DOHH2 (cell line): Measurements from ENCODE around the gene ADAMTSL4.

Source experiments
- H3F3A ChIP-seq: fragments of 200-600 bp; sonication (generic), shearing (Covaris generic); 2 replicates; pipeline ENCODE4 v1.6.0; 2016; ENCODE audit warnings: antibody characterized with exemption, mild to moderate bottlenecking; ENCODE audit not compliant: control insufficient read depth, insufficient read depth
- H3K27ac ChIP-seq: fragments of 200-600 bp; sonication (generic); 2 replicates; pipeline ENCODE4 v1.5.1; 2014; ENCODE audit warnings: low read depth, mild to moderate bottlenecking, low read length, moderate library complexity
- H3K27me3 ChIP-seq: fragments of 200-600 bp; sonication (generic); 2 replicates; pipeline ENCODE4 v1.6.1; 2014; ENCODE audit warnings: mild to moderate bottlenecking, low read length, mixed read lengths; ENCODE audit not compliant: control insufficient read depth
- H3K36me3 ChIP-seq: fragments of 200-600 bp; sonication (generic); 2 replicates; pipeline ENCODE4 v1.6.1; 2014; ENCODE audit warnings: mild to moderate bottlenecking, low read length, moderate library complexity, mixed read lengths; ENCODE audit not compliant: control insufficient read depth
- H3K4me1 ChIP-seq: fragments of 200-600 bp; sonication (generic); 2 replicates; pipeline ENCODE4 v1.6.1; 2014; ENCODE audit warnings: mild to moderate bottlenecking, low read length, mixed read lengths; ENCODE audit not compliant: control insufficient read depth
- H3K4me2 ChIP-seq: fragments of 200-600 bp; sonication (generic); 2 replicates; pipeline ENCODE4 v1.6.0; 2014; ENCODE audit warnings: mild to moderate bottlenecking, low read length, moderate library complexity
- H3K4me3 ChIP-seq: fragments of 200-600 bp; sonication (generic); 2 replicates; pipeline ENCODE4 v1.5.1; 2014; ENCODE audit warnings: mild to moderate bottlenecking, low read length, mixed read lengths
- H3K79me2 ChIP-seq: fragments of 200-600 bp; sonication (generic); 2 replicates; pipeline ENCODE4 v1.6.1; 2014; ENCODE audit warnings: mild to moderate bottlenecking, low read length, mixed read lengths; ENCODE audit not compliant: control insufficient read depth
- H3K9me2 ChIP-seq: fragments of 200-600 bp; sonication (generic); replicated peaks from 2 replicates; pipeline ENCODE4 v1.6.1; 2014; ENCODE audit warnings: mild to moderate bottlenecking, low read length, mixed read lengths; ENCODE audit not compliant: control insufficient read depth
- H3K9me3 ChIP-seq: fragments of 200-600 bp; sonication (generic); 2 replicates; pipeline ENCODE4 v1.6.1; 2014; ENCODE audit warnings: antibody characterized with exemption, low read length, mixed read lengths; ENCODE audit not compliant: control insufficient read depth, insufficient read depth
- H4K20me1 ChIP-seq: fragments of 200-600 bp; sonication (generic); 2 replicates; pipeline ENCODE4 v1.6.0; 2014; ENCODE audit warnings: low read depth, mild to moderate bottlenecking, antibody characterized with exemption, low read length, moderate library complexity; ENCODE audit not compliant: control insufficient read depth, insufficient read depth
- EZH2phosphoT487 ChIP-seq: fragments of 200-600 bp; sonication (generic); IDR thresholded peaks from 2 replicates; pipeline ENCODE4 v1.6.1; 2017; ENCODE audit warnings: borderline replicate concordance, mild to moderate bottlenecking, antibody characterized with exemption, low read length, moderate library complexity, mixed read lengths
- TF ChIP-seq, protein P1 (sequence below): fragments of 200-600 bp; sonication (generic); IDR thresholded peaks from one replicate; pipeline ENCODE4 v1.5.1; 2014; ENCODE audit warnings: antibody characterized with exemption, mild to moderate bottlenecking, low read depth, low read length; ENCODE audit not compliant: poor library complexity, severe bottlenecking

The ADAMTSL4 gene

DNA sequence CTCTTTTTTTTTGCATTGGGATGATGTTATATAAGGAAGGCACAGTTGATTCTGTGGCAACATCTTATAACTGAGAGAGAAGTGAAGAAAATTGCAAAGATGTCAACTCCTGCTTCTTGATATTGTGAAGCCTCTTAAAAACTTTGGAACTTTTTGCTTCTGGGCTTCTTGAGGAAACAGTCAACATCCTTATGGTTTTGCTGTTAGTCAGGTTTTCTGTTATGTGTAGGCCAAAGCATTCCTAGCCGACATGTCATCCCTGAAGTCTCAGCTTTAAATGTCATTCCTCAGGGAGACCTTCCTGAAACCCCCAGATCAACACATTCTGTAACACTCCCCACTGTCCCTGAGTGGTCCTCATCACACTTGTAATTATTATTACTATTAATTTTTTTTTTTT lies 21.0 kb upstream of the ADAMTSL4 start:
- no peak overlapping the region for H3K4me3 ChIP-seq
- no peaks in the 10 kb centered on the region for H3K9me2 ChIP-seq
- no peaks in the 10 kb centered on the region for H3K27me3 ChIP-seq
- no peaks in the 10 kb centered on the region for H3K79me2 ChIP-seq
- H3K4me1 ChIP-seq, result no peaks in the 10 kb centered on the region
- no peak overlapping the region for H3K27ac ChIP-seq
- no peaks in the 10 kb centered on the region for H3K36me3 ChIP-seq
- H4K20me1 ChIP-seq, result no peaks in the 10 kb centered on the region
- TF ChIP-seq, protein P1, sequence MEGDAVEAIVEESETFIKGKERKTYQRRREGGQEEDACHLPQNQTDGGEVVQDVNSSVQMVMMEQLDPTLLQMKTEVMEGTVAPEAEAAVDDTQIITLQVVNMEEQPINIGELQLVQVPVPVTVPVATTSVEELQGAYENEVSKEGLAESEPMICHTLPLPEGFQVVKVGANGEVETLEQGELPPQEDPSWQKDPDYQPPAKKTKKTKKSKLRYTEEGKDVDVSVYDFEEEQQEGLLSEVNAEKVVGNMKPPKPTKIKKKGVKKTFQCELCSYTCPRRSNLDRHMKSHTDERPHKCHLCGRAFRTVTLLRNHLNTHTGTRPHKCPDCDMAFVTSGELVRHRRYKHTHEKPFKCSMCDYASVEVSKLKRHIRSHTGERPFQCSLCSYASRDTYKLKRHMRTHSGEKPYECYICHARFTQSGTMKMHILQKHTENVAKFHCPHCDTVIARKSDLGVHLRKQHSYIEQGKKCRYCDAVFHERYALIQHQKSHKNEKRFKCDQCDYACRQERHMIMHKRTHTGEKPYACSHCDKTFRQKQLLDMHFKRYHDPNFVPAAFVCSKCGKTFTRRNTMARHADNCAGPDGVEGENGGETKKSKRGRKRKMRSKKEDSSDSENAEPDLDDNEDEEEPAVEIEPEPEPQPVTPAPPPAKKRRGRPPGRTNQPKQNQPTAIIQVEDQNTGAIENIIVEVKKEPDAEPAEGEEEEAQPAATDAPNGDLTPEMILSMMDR, result no peak
- TF ChIP-seq EZH2phosphoT487, result no peak
- no peaks in the 10 kb centered on the region; the same call in 1 of the 2 replicates for H3F3A ChIP-seq
- no peak overlapping the region for H3K4me2 ChIP-seq
- no peaks in the 10 kb centered on the region for H3K9me3 ChIP-seq

DNA sequence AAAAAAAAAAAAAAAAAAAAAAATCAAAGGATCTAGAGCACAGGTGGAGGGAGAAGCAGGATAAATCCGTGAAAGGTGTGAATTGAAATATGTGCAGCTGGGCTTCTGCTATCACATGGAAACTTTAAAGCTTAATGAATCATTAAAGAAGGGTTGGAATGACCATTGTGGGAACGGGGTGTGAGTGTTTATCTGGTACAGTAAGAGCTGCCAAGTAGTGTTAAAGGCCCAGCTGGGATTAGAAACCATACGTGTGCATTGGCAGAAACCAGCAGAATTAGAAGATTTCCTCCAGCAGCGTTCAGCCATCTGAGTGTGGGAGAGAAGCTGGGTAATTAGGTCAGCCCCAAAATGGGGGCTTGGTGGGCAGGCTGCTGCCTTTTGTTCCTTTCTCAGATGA lies 20.2 kb upstream of the ADAMTSL4 start:
- no peaks in the 10 kb centered on the region for H3K9me2 ChIP-seq
- H3K4me3 ChIP-seq, result no peak overlapping the region
- no peaks in the 10 kb centered on the region for H3K36me3 ChIP-seq
- no peaks in the 10 kb centered on the region for H3K9me3 ChIP-seq
- no peaks in the 10 kb centered on the region for H3K79me2 ChIP-seq
- H3K27me3 ChIP-seq, result no peaks in the 10 kb centered on the region
- H3K4me1 ChIP-seq, result no peaks in the 10 kb centered on the region
- H3F3A ChIP-seq, result no peaks in the 10 kb centered on the region; the same call in 1 of the 2 replicates
- TF ChIP-seq, protein P1, result no peak
- no peak for TF ChIP-seq EZH2phosphoT487
- H3K27ac ChIP-seq, result no peak overlapping the region
- no peaks in the 10 kb centered on the region for H4K20me1 ChIP-seq
- no peak overlapping the region for H3K4me2 ChIP-seq

DNA sequence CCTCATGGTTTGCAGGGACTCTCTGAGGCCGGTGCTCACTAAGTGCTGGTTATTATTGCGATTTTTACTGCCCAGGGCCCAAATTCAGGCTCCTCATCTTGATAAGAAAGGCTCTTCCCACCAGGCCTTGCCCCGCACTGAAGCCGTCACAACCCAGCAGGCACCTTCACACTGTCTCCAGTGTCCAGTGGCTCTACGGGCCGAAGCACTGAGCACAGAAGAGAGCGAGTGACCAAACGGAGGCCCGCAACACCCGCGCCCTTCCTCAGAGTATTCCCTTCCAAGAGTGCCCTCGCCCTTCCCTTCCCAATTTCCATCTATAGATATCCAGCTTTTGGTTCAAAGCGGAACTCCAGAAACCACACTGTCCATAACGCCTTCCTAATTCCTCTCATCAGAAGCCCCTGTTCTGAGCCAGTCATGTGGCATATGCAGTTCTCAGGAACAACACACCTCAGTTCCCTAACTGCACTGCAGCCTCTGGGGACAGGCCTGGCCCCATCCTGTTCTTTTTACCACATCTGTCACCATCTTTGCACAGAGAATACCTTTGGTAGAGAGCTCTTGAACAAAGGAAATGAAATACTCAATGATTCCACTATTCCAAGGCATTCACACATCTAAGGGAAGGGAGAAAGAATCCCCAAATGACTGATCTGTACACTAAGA lies 18.6 kb upstream of the ADAMTSL4 start:
- Histone ChIP-seq H3K4me2 (no peak overlapping the region), H3K27ac (no peak overlapping the region), H3K79me2 (no peaks in the 10 kb centered on the region), H3K4me1 (no peaks in the 10 kb centered on the region), H3K9me2 (no peaks in the 10 kb centered on the region), H3K36me3 (no peaks in the 10 kb centered on the region), H4K20me1 (no peaks in the 10 kb centered on the region), H3K4me3 (no peak overlapping the region), H3K27me3 (no peaks in the 10 kb centered on the region), H3F3A (no peaks in the 10 kb centered on the region), H3K9me3 (no peaks in the 10 kb centered on the region)
- TF ChIP-seq EZH2phosphoT487, result no peak
- TF ChIP-seq, protein P1, result no peak
